Measurements from ENCODE around the gene BCAR1. TPM values are rescaled to one million over a fixed set of nuclear protein-coding genes. Genes with fewer than 3 reads are reported as not detected.

Gene BCAR1
- polyA plus RNA-seq, 2 of the 4 experiments (the other 2 are of a cell fraction): 10.2 to 35.8 TPM

DNA sequence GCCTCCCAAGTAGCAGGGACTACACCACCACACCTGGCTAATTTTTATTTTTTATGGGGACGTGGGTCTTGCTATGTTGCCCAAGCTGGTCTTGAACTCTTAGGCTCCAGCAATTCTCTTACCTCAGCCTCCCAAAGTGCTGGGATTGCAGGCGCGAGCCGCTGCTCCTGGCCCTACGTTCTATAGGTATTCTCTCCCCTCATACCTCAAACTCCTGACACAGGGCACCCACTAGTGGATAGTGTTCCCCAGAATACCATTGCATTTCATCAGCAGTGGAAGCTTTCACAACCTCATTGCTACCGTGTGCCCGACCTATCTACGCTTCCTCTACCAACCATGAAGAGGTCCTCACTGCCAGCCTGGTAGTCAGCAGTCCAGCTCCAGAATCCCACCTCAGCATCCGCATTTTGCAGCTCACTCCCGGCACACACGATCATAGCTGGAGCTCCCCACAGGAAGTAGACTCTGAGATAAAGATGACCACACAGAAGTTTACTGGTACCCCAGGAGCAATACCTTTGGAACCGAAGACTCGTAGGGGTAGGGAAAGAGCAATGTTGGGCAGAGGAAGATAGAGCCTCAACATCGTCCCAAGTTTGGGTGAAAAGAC is 53.8 kb downstream of the BCAR1 start:
- Histone ChIP-seq H3K27ac (no peak overlapping the region), H3K4me2 (peak overlapping the region; percentile 66), H3K4me3 (no peak overlapping the region), H3K4me1 (no peaks in the 10 kb centered on the region), H3K9me3 (peaks cover 9% of the 10 kb centered on the region; the same call in 1 of the 3 replicates)
- WGBS (ENCODE audit: missing lambda C conversion rate): 62% methylated on average over 14 of the region's 14 CpGs
- DNase-seq (ENCODE audit: low read depth in 1 of 2, low spot score in 1 of 2) (peak in 1 of 2 experiments; percentile 17), ATAC-seq (peak; percentile 27 to 35; a peak in 3 of 6 replicates), FAIRE-seq (no peak)
- TF ChIP-seq, protein P1, sequence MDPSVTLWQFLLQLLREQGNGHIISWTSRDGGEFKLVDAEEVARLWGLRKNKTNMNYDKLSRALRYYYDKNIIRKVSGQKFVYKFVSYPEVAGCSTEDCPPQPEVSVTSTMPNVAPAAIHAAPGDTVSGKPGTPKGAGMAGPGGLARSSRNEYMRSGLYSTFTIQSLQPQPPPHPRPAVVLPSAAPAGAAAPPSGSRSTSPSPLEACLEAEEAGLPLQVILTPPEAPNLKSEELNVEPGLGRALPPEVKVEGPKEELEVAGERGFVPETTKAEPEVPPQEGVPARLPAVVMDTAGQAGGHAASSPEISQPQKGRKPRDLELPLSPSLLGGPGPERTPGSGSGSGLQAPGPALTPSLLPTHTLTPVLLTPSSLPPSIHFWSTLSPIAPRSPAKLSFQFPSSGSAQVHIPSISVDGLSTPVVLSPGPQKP (IDR thresholded peaks at IDR 0.05; ENCODE audit: low read depth, low read length): no peak
- TF ChIP-seq KDM5A (IDR thresholded peaks at IDR 0.05) (no peak), ZFP36 (IDR thresholded peaks at IDR 0.05; ENCODE audit: borderline replicate concordance, partially characterized antibody) (no peak), SREBF2 (IDR thresholded peaks at IDR 0.05) (no peak), RNF2 (IDR thresholded peaks at IDR 0.05; ENCODE audit: borderline replicate concordance, low read depth) (no peak), JUNB (IDR thresholded peaks at IDR 0.05) (no peak), POLR2AphosphoS2 (conservative IDR thresholded peaks at IDR 0.05; ENCODE audit: low read length) (no peak), RARB (CRISPR knock-in tag; IDR thresholded peaks at IDR 0.05) (no peak), EHF (CRISPR knock-in tag; IDR thresholded peaks at IDR 0.05) (no peak), HDAC2 (IDR thresholded peaks at IDR 0.05) (no peak), CEBPB (IDR thresholded peaks at IDR 0.05) (no peak), HEYL (CRISPR knock-in tag; IDR thresholded peaks at IDR 0.05) (no peak), SMC3 (IDR thresholded peaks at IDR 0.05) (no peak), BHLHE40 (IDR thresholded peaks at IDR 0.05; ENCODE audit: low read depth, low read length) (no peak)
- TF ChIP-seq, protein P2, sequence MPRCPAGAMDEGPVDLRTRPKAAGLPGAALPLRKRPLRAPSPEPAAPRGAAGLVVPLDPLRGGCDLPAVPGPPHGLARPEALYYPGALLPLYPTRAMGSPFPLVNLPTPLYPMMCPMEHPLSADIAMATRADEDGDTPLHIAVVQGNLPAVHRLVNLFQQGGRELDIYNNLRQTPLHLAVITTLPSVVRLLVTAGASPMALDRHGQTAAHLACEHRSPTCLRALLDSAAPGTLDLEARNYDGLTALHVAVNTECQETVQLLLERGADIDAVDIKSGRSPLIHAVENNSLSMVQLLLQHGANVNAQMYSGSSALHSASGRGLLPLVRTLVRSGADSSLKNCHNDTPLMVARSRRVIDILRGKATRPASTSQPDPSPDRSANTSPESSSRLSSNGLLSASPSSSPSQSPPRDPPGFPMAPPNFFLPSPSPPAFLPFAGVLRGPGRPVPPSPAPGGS (IDR thresholded peaks at IDR 0.05): no peak
- TF ChIP-seq, protein P3, sequence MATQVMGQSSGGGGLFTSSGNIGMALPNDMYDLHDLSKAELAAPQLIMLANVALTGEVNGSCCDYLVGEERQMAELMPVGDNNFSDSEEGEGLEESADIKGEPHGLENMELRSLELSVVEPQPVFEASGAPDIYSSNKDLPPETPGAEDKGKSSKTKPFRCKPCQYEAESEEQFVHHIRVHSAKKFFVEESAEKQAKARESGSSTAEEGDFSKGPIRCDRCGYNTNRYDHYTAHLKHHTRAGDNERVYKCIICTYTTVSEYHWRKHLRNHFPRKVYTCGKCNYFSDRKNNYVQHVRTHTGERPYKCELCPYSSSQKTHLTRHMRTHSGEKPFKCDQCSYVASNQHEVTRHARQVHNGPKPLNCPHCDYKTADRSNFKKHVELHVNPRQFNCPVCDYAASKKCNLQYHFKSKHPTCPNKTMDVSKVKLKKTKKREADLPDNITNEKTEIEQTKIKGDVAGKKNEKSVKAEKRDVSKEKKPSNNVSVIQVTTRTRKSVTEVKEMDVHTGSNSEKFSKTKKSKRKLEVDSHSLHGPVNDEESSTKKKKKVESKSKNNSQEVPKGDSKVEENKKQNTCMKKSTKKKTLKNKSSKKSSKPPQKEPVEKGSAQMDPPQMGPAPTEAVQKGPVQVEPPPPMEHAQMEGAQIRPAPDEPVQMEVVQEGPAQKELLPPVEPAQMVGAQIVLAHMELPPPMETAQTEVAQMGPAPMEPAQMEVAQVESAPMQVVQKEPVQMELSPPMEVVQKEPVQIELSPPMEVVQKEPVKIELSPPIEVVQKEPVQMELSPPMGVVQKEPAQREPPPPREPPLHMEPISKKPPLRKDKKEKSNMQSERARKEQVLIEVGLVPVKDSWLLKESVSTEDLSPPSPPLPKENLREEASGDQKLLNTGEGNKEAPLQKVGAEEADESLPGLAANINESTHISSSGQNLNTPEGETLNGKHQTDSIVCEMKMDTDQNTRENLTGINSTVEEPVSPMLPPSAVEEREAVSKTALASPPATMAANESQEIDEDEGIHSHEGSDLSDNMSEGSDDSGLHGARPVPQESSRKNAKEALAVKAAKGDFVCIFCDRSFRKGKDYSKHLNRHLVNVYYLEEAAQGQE (IDR thresholded peaks at IDR 0.05): no peak
- TF ChIP-seq, protein P4, sequence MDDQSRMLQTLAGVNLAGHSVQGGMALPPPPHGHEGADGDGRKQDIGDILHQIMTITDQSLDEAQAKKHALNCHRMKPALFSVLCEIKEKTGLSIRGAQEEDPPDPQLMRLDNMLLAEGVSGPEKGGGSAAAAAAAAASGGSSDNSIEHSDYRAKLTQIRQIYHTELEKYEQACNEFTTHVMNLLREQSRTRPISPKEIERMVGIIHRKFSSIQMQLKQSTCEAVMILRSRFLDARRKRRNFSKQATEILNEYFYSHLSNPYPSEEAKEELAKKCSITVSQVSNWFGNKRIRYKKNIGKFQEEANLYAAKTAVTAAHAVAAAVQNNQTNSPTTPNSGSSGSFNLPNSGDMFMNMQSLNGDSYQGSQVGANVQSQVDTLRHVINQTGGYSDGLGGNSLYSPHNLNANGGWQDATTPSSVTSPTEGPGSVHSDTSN (IDR thresholded peaks at IDR 0.05): no peak
- TF ChIP-seq, protein P5, sequence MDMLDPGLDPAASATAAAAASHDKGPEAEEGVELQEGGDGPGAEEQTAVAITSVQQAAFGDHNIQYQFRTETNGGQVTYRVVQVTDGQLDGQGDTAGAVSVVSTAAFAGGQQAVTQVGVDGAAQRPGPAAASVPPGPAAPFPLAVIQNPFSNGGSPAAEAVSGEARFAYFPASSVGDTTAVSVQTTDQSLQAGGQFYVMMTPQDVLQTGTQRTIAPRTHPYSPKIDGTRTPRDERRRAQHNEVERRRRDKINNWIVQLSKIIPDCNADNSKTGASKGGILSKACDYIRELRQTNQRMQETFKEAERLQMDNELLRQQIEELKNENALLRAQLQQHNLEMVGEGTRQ (IDR thresholded peaks at IDR 0.05): no peak
- ChIA-PET CTCF (interaction anchor here (0.6 to 10.4 kb wide), 17 partner anchors 11 to 1991 kb away, joined by 3 to 158 read pairs (median 9); partner anchors contain the start of genes CTRB1, CTRB2 and TMEM170A), POLR2A (no interaction called here)

DNA sequence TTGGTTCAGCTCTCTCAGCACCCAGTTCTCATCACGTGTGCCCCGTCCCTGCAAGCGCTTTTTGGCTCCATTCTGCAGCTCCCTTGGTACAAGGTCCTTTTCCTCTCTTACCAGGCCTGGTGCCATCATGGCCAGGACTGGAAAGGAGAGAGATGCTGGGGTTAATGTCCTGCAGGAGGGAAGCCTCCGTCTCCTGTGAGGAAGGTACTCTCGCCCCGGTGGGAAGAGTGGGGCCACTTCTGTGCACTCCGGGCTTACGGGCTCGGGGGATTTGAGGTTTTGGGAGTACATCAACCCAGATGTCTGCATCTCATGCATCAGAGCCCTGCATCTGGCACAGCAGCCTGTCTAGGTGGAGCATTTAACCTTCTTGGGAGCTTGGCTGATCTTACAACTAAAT is 54.6 kb downstream of the BCAR1 start:
- POLR2A ChIA-PET: no interaction called here
- no peak overlapping the region for H3K4me3 ChIP-seq
- no peak for ATAC-seq
- no peak for FAIRE-seq
- H3K27ac ChIP-seq: no peak overlapping the region
- CTCF ChIA-PET: interaction anchor here (1.0 to 10.4 kb wide), 11 partner anchors 12 to 567 kb away, joined by 3 to 158 read pairs (median 5); partner anchors contain the start of genes CTRB2 and ZNRF1
- no peak for DNase-seq (ENCODE audit: low read depth in 1 of 2, low spot score in 1 of 2)
- 82% methylated on average over 9 of the region's 9 CpGs for WGBS (ENCODE audit: missing lambda C conversion rate)
- H3K4me2 ChIP-seq: no peak overlapping the region
- no peaks in the 10 kb centered on the region for H3K4me1 ChIP-seq
- H3K9me3 ChIP-seq: peaks cover 11% of the 10 kb centered on the region; the same call in 1 of the 3 replicates
- TF ChIP-seq RFX5 (IDR thresholded peaks at IDR 0.05): no peak
- TF ChIP-seq BHLHE40 (IDR thresholded peaks at IDR 0.05; ENCODE audit: low read depth, low read length): no peak
- TF ChIP-seq JUN (IDR thresholded peaks at IDR 0.05): no peak
- no peak for TF ChIP-seq TP53 (CRISPR knock-in tag; IDR thresholded peaks at IDR 0.05)
- TF ChIP-seq, protein P5 (IDR thresholded peaks at IDR 0.05): no peak
- TF ChIP-seq ZC3H11A (IDR thresholded peaks at IDR 0.05): no peak
- TF ChIP-seq FOSB (CRISPR knock-in tag; IDR thresholded peaks at IDR 0.05): no peak
- TF ChIP-seq CBX8 (IDR thresholded peaks at IDR 0.05): no peak
- TF ChIP-seq HOXB13 (CRISPR knock-in tag; IDR thresholded peaks at IDR 0.05; ENCODE audit: low read depth): no peak
- TF ChIP-seq CHD4 (IDR thresholded peaks at IDR 0.05; ENCODE audit: borderline replicate concordance): no peak
